Caco-2 (cell line): ENCODE results near the gene FAM13A. TPM values are rescaled to one million over a fixed set of nuclear protein-coding genes. Genes with fewer than 3 reads are reported as not detected.

Experiments used
- BruUV-seq: library from RNA; stranded (reverse); fragments of 400-500 nt; replicated peaks from 2 replicates; lab custom pipeline; 2021; lab: Mats Ljungman, UMichigan
- CTCF ChIA-PET: fragments of 300-600 bp; sonication (Branson Sonifier 250); formaldehyde crosslinking; loops from one replicate; lab custom pipeline; 2022; ENCODE audit warnings: antibody characterized with exemption; lab: Charles Lee
- POLR2A ChIA-PET: fragments of 300-600 bp; sonication (Branson Sonifier 250); formaldehyde crosslinking; loops from one replicate; lab custom pipeline; 2022; ENCODE audit warnings: antibody characterized with exemption; lab: Charles Lee
- DNase-seq, 2 experiments: peaks; one replicate each; pipeline versions ENCODE4 v3.0.0 to v3.0.0-alpha.2; 2020 to 2022
- H3K27me3 ChIP-seq: replicated peaks from 2 replicates; pipeline ENCODE4 v1.6.0; 2011; ENCODE audit warnings: low read length; ENCODE audit not compliant: control insufficient read depth, insufficient read depth
- H3K36me3 ChIP-seq: 2 replicates; pipeline ENCODE4 v1.5.1; 2011; ENCODE audit warnings: low read length; ENCODE audit not compliant: control insufficient read depth, insufficient read depth
- H3K4me1 ChIP-seq: fragments of 250-450 bp; sonication (Bioruptor Pico); 2 replicates; pipeline ENCODE4 v1.5.1; 2020; ENCODE audit warnings: mild to moderate bottlenecking
- H3K4me3 ChIP-seq: 2 replicates; pipeline ENCODE4 v1.5.1; 2011; ENCODE audit warnings: low read depth, mild to moderate bottlenecking, control low read depth, low read length
- H3K9me3 ChIP-seq: fragments of 250-450 bp; sonication (Bioruptor Pico); 2 replicates; pipeline ENCODE4 v1.5.1; 2020; ENCODE audit warnings: mild to moderate bottlenecking, moderate library complexity
- H3K27ac Mint-ChIP-seq: one replicate; pipeline ENCODE4 v1.8.0; 2022; ENCODE audit warnings: mixed read lengths; ENCODE audit not compliant: unreplicated experiment
- H3K27me3 Mint-ChIP-seq: one replicate; pipeline ENCODE4 v1.8.0; 2022; ENCODE audit warnings: mixed read lengths; ENCODE audit not compliant: insufficient read depth, unreplicated experiment
- H3K36me3 Mint-ChIP-seq: one replicate; pipeline ENCODE4 v1.8.0; 2022; ENCODE audit warnings: mild to moderate bottlenecking, mixed read lengths; ENCODE audit not compliant: insufficient read depth, unreplicated experiment
- H3K4me1 Mint-ChIP-seq: one replicate; pipeline ENCODE4 v1.8.0; 2022; ENCODE audit warnings: low read depth, mixed read lengths; ENCODE audit not compliant: unreplicated experiment
- H3K4me3 Mint-ChIP-seq: one replicate; pipeline ENCODE4 v1.8.0; 2022; ENCODE audit warnings: mild to moderate bottlenecking, moderate library complexity, mixed read lengths; ENCODE audit not compliant: unreplicated experiment
- H3K9me3 Mint-ChIP-seq: one replicate; pipeline ENCODE4 v1.8.0; 2022; ENCODE audit warnings: mixed read lengths; ENCODE audit not compliant: unreplicated experiment
- intact Hi-C: fragments of 100-400 bp; cut with micrococcal nuclease; formaldehyde crosslinking; loops from one replicate; pipeline ENCODE4 v1.10.0; 2022; ENCODE audit not compliant: unreplicated experiment
- total RNA-seq: library from RNA; stranded (reverse); gene quantifications from 2 replicates; pipeline ENCODE4 v1.2.3, GENCODE V29; 2022
- TF ChIP-seq, protein P1 (sequence below), 2 experiments: fragments of 200-600 bp in 1 of 2; IDR thresholded peaks; 1 replicate in 1 of 2; 2 replicates in 1 of 2; pipeline versions ENCODE4 v1.5.1 to v1.8.0; 2011 to 2022; ENCODE audit warnings: antibody characterized with exemption in 1 of 2, control low read depth in 1 of 2, inconsistent platforms in 1 of 2, low read depth in 1 of 2, low read length in 1 of 2, mild to moderate bottlenecking in 1 of 2, moderate library complexity in 1 of 2; ENCODE audit not compliant: insufficient read depth in 1 of 2, severe bottlenecking in 1 of 2, unreplicated experiment in 1 of 2

Gene FAM13A
- total RNA-seq, 1 experiment from 2014 or later = 11.0 TPM

GRCh38 chr4:89100853-89101252 lies 43.9 kb upstream of the FAM13A start:
- H3K27me3 ChIP-seq = no peaks in the 10 kb centered on the region
- CTCF ChIA-PET = no interaction called here
- no peaks in the 10 kb centered on the region for H3K4me1 Mint-ChIP-seq
- no peak overlapping the region for H3K27ac Mint-ChIP-seq
- no peak overlapping the region for H3K4me3 ChIP-seq
- H3K9me3 ChIP-seq = no peaks in the 10 kb centered on the region
- H3K36me3 ChIP-seq = no peaks in the 10 kb centered on the region
- POLR2A ChIA-PET = no interaction called here
- BruUV-seq = no TSS peak
- no peaks in the 10 kb centered on the region for H3K27me3 Mint-ChIP-seq
- intact Hi-C loops = no loop called here
- DNase-seq = no peak
- no peaks in the 10 kb centered on the region for H3K4me1 ChIP-seq
- no peaks in the 10 kb centered on the region for H3K9me3 Mint-ChIP-seq
- H3K36me3 Mint-ChIP-seq = no peaks in the 10 kb centered on the region
- H3K4me3 Mint-ChIP-seq = no peak overlapping the region
- TF ChIP-seq, protein P1, sequence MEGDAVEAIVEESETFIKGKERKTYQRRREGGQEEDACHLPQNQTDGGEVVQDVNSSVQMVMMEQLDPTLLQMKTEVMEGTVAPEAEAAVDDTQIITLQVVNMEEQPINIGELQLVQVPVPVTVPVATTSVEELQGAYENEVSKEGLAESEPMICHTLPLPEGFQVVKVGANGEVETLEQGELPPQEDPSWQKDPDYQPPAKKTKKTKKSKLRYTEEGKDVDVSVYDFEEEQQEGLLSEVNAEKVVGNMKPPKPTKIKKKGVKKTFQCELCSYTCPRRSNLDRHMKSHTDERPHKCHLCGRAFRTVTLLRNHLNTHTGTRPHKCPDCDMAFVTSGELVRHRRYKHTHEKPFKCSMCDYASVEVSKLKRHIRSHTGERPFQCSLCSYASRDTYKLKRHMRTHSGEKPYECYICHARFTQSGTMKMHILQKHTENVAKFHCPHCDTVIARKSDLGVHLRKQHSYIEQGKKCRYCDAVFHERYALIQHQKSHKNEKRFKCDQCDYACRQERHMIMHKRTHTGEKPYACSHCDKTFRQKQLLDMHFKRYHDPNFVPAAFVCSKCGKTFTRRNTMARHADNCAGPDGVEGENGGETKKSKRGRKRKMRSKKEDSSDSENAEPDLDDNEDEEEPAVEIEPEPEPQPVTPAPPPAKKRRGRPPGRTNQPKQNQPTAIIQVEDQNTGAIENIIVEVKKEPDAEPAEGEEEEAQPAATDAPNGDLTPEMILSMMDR (IDR thresholded peaks at IDR 0.05; ENCODE audit: insufficient read depth in 1 of 2, low read depth in 1 of 2, low read length in 1 of 2, severe bottlenecking in 1 of 2, unreplicated experiment in 1 of 2) = no peak

DNA sequence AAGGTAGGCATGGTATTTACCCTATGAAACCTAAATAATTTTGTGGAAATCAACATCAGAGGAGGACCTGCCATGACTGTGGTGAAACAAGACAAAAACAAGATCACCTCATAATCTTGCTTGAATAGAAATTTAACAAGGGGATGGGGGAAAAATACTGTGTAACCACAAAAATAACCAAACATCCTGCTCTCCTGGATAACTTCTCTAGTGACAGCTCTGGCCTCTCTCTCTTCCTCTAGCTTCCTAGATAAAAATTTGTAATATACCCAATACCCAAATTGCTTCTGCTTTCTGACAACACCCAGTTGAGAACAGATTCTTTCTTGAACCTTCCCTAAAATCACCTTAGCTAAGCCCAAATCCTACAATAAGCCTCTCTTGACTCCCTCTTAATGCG lies 42.5 kb upstream of the FAM13A start:
- BruUV-seq = no TSS peak
- no peaks in the 10 kb centered on the region for H3K27me3 ChIP-seq
- intact Hi-C loops = no loop called here
- ChIA-PET CTCF (no interaction called here), POLR2A (no interaction called here)
- DNase-seq = no peak
- H3K36me3 Mint-ChIP-seq = no peaks in the 10 kb centered on the region
- no peaks in the 10 kb centered on the region for H3K4me1 Mint-ChIP-seq
- no peak overlapping the region for H3K4me3 ChIP-seq
- no peaks in the 10 kb centered on the region for H3K9me3 ChIP-seq
- no peaks in the 10 kb centered on the region for H3K36me3 ChIP-seq
- H3K27me3 Mint-ChIP-seq = no peaks in the 10 kb centered on the region
- TF ChIP-seq, protein P1 (IDR thresholded peaks at IDR 0.05; ENCODE audit: insufficient read depth in 1 of 2, low read depth in 1 of 2, low read length in 1 of 2, severe bottlenecking in 1 of 2, unreplicated experiment in 1 of 2) = no peak
- H3K4me3 Mint-ChIP-seq = no peak overlapping the region
- no peaks in the 10 kb centered on the region for H3K9me3 Mint-ChIP-seq
- no peak overlapping the region for H3K27ac Mint-ChIP-seq
- no peaks in the 10 kb centered on the region for H3K4me1 ChIP-seq

- no peaks in the 10 kb centered on the region for H3K27me3 Mint-ChIP-seq
- DNase-seq = no peak
- no peaks in the 10 kb centered on the region for H3K27me3 ChIP-seq
- H3K36me3 Mint-ChIP-seq = no peaks in the 10 kb centered on the region
- H3K36me3 ChIP-seq = no peaks in the 10 kb centered on the region
- H3K4me1 Mint-ChIP-seq = no peaks in the 10 kb centered on the region
- intact Hi-C loops = no loop called here
- no TSS peak for BruUV-seq
- H3K4me1 ChIP-seq = no peaks in the 10 kb centered on the region
- ChIA-PET POLR2A (no interaction called here), CTCF (no interaction called here)
- TF ChIP-seq, protein P1 (IDR thresholded peaks at IDR 0.05; ENCODE audit: insufficient read depth in 1 of 2, low read depth in 1 of 2, low read length in 1 of 2, severe bottlenecking in 1 of 2, unreplicated experiment in 1 of 2) = no peak
- H3K9me3 ChIP-seq = no peaks in the 10 kb centered on the region
- no peaks in the 10 kb centered on the region for H3K9me3 Mint-ChIP-seq
- no peak overlapping the region for H3K4me3 ChIP-seq
- H3K4me3 Mint-ChIP-seq = no peak overlapping the region
- H3K27ac Mint-ChIP-seq = no peak overlapping the region
Measured at GRCh38 chr4:89099034-89099433, 42.0 kb upstream of the FAM13A start.
